ENCODE data around the gene PPP2R5E.

GRCh38 chr14:63387711-63388110 lies 155.5 kb downstream of the PPP2R5E start:
- TF ChIP-seq, protein P1, sequence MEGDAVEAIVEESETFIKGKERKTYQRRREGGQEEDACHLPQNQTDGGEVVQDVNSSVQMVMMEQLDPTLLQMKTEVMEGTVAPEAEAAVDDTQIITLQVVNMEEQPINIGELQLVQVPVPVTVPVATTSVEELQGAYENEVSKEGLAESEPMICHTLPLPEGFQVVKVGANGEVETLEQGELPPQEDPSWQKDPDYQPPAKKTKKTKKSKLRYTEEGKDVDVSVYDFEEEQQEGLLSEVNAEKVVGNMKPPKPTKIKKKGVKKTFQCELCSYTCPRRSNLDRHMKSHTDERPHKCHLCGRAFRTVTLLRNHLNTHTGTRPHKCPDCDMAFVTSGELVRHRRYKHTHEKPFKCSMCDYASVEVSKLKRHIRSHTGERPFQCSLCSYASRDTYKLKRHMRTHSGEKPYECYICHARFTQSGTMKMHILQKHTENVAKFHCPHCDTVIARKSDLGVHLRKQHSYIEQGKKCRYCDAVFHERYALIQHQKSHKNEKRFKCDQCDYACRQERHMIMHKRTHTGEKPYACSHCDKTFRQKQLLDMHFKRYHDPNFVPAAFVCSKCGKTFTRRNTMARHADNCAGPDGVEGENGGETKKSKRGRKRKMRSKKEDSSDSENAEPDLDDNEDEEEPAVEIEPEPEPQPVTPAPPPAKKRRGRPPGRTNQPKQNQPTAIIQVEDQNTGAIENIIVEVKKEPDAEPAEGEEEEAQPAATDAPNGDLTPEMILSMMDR (IDR thresholded peaks at IDR 0.05 in 2 of 3, conservative IDR thresholded peaks at IDR 0.05 in 1 of 3; ENCODE audit: borderline replicate concordance in 1 of 3, insufficient read depth in 1 of 3, low read depth in 2 of 3, low read length in 2 of 3), result no peak
- TF ChIP-seq POLR2A (IDR thresholded peaks at IDR 0.05; ENCODE audit: borderline replicate concordance, extremely low read depth, insufficient read depth, insufficient read length), result no peak
- no peak for TF ChIP-seq EZH2 (IDR thresholded peaks at IDR 0.05)
- TF ChIP-seq, protein P2, sequence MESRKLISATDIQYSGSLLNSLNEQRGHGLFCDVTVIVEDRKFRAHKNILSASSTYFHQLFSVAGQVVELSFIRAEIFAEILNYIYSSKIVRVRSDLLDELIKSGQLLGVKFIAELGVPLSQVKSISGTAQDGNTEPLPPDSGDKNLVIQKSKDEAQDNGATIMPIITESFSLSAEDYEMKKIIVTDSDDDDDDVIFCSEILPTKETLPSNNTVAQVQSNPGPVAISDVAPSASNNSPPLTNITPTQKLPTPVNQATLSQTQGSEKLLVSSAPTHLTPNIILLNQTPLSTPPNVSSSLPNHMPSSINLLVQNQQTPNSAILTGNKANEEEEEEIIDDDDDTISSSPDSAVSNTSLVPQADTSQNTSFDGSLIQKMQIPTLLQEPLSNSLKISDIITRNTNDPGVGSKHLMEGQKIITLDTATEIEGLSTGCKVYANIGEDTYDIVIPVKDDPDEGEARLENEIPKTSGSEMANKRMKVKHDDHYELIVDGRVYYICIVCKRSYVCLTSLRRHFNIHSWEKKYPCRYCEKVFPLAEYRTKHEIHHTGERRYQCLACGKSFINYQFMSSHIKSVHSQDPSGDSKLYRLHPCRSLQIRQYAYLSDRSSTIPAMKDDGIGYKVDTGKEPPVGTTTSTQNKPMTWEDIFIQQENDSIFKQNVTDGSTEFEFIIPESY (IDR thresholded peaks at IDR 0.05; ENCODE audit: extremely low read depth, insufficient replicate concordance, low read length), result no peak
- TF ChIP-seq, protein P3, sequence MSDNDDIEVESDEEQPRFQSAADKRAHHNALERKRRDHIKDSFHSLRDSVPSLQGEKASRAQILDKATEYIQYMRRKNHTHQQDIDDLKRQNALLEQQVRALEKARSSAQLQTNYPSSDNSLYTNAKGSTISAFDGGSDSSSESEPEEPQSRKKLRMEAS (IDR thresholded peaks at IDR 0.05), result no peak
- TF ChIP-seq EGR1 (IDR thresholded peaks at IDR 0.05; ENCODE audit: low read depth), result no peak
